Common myeloid progenitor, CD34-positive (primary cell): Measurements from ENCODE around the gene ZBTB4.

Experiments
- CTCF ChIA-PET: fragments of 350-600 bp; sonication (Branson Sonifier 250); formaldehyde crosslinking; loops from one replicate; lab custom pipeline; 2021; ENCODE audit warnings: antibody characterized with exemption; lab: Charles Lee
- POLR2A ChIA-PET: fragments of 350-600 bp; sonication (Branson Sonifier 250); formaldehyde crosslinking; loops from one replicate; lab custom pipeline; 2021; ENCODE audit warnings: antibody characterized with exemption; lab: Charles Lee
- DNase-seq, 3 donors: peaks; one replicate each; pipeline versions ENCODE4 v3.0.0 to v3.0.0-alpha.2; 2013
- H3K27ac ChIP-seq, 2 experiments: 1 replicate in 1 of 2; 2 replicates in 1 of 2; pipeline ENCODE4 v1.7.0; 2013; ENCODE audit warnings: inconsistent platforms in 2 of 2, low read length in 2 of 2, mild to moderate bottlenecking in 2 of 2, low read depth in 1 of 2, moderate library complexity in 1 of 2; ENCODE audit not compliant: severe bottlenecking in 2 of 2, insufficient read depth in 1 of 2, poor library complexity in 1 of 2
- H3K27me3 ChIP-seq, 5 experiments: replicated peaks in 2 of 5; 1 replicate in 3 of 5; 2 replicates in 2 of 5; pipeline versions ENCODE4 v1.6.1 to v1.7.0; 2013; ENCODE audit warnings: low read length in 4 of 5, mild to moderate bottlenecking in 2 of 5, moderate library complexity in 2 of 5, inconsistent platforms in 1 of 5; ENCODE audit not compliant: insufficient read depth in 5 of 5, control insufficient read depth in 4 of 5
- H3K36me3 ChIP-seq, 4 experiments: 1 replicate in 2 of 4; 2 replicates in 2 of 4; pipeline versions ENCODE4 v1.6.1 to v1.7.0; 2013; ENCODE audit warnings: low read length in 3 of 4, control low read depth in 1 of 4, mild to moderate bottlenecking in 1 of 4; ENCODE audit not compliant: control insufficient read depth in 4 of 4, insufficient read depth in 4 of 4
- H3K4me1 ChIP-seq, 4 experiments: 1 replicate in 3 of 4; 2 replicates in 1 of 4; pipeline versions ENCODE4 v1.6.1 to v1.7.1; 2013; ENCODE audit warnings: low read length in 3 of 4, mild to moderate bottlenecking in 3 of 4, control low read depth in 1 of 4, inconsistent platforms in 1 of 4, moderate library complexity in 1 of 4; ENCODE audit not compliant: control insufficient read depth in 4 of 4, insufficient read depth in 4 of 4; ENCODE audit errors: control extremely low read depth in 1 of 4
- H3K4me3 ChIP-seq, 7 experiments: 1 replicate in 4 of 7; 2 replicates in 3 of 7; pipeline versions ENCODE4 v1.5.1 to v1.7.0; 2013; ENCODE audit warnings: mild to moderate bottlenecking in 7 of 7, low read length in 6 of 7, moderate library complexity in 6 of 7, inconsistent platforms in 2 of 7, low read depth in 2 of 7, control low read depth in 1 of 7; ENCODE audit not compliant: insufficient read depth in 4 of 7, control insufficient read depth in 1 of 7; ENCODE audit errors: extremely low read depth in 1 of 7
- H3K9me3 ChIP-seq, 5 experiments: 1 replicate in 4 of 5; 2 replicates in 1 of 5; pipeline versions ENCODE4 v1.6.1 to v1.7.1; 2013; ENCODE audit warnings: low read length in 4 of 5, mild to moderate bottlenecking in 2 of 5, inconsistent platforms in 1 of 5, low read depth in 1 of 5, moderate library complexity in 1 of 5; ENCODE audit not compliant: control insufficient read depth in 4 of 5, insufficient read depth in 2 of 5; ENCODE audit errors: control extremely low read depth in 1 of 5
- whole genome bisulfite sequencing: methylation state at CpG from one replicate; pipeline ENCODE4 v1.1.5; 2013; ENCODE audit not compliant: insufficient coverage; 5-methylcytosine and 5-hydroxymethylcytosine counted together

ZBTB4 gene

DNA sequence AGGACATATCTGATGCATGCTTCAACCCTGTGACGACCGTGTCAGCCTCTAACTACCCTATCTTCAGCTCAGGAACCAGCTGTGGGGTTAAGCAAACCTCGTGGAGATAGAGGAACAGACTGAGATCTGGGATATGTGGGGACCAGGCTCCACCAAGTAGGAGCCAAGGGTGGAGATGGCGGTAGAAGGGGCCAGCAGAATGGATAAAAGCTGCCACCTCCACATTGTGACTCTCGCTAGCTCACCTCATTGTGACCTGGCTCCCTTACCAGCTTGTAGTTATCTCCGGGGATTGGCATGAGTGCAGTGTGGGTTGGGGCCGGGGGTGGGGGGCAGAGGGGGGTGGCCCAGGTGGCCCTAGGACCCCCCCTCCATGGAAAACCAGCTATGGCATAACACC, 54.1 kb downstream of the ZBTB4 start, which contains the start of gene SPEM2:
SPEM2 (plus strand) TSS at position 301 of the 400 bp plus-strand sequence; CDS start at position 374, 73 bp downstream.
- no peaks in the 10 kb centered on the region for H3K27me3 ChIP-seq
- no peaks in the 10 kb centered on the region for H3K4me1 ChIP-seq
- WGBS: 86% methylated on average over 7 of the region's 7 CpGs
- H3K4me3 ChIP-seq: no peak within 1 kb of the TSS
- POLR2A ChIA-PET: no interaction called here
- DNase-seq: peak in 2 of 3 donors; percentile 24 to 39
- H3K9me3 ChIP-seq: no peaks in the 10 kb centered on the region
- CTCF ChIA-PET: interaction anchor here (0.7 to 1.9 kb wide), 5 partner anchors 11 to 72 kb away, joined by 3 to 12 read pairs (median 3); partner anchors contain the start of gene TMEM102
- H3K36me3 ChIP-seq: no peaks in the 10 kb centered on the region
- no peak within 1 kb of the TSS for H3K27ac ChIP-seq

DNA sequence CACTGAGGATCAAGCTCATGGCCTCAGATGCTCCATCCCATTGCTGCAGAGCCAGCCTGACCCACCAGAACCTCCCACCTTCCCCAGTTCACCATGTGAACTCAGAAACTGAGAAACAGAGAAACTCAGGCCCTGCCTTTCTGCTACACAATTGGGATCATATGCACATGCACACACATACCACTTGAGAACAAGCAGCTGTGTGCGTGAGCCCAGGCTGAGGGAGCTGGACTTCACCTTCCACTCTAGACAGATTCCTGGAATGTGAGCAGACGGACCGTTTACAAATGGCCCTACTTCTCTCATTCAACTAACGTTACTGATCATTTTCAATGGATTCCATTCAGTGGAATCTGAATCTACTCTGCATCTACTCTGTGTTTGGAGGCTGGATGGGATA, 55.8 kb downstream of the ZBTB4 start:
- no peak for DNase-seq
- Histone ChIP-seq H3K4me1 (no peaks in the 10 kb centered on the region), H3K4me3 (no peak overlapping the region), H3K36me3 (no peaks in the 10 kb centered on the region), H3K27me3 (no peaks in the 10 kb centered on the region), H3K9me3 (no peaks in the 10 kb centered on the region), H3K27ac (no peak overlapping the region)
- WGBS: 100% methylated on average over 4 of the region's 4 CpGs
- ChIA-PET CTCF (interaction anchor here (1.2 to 2.0 kb wide), 2 partner anchors 9 to 13 kb away, joined by 3 to 5 read pairs; no protein-coding TSS in a partner anchor), POLR2A (no interaction called here)

DNA sequence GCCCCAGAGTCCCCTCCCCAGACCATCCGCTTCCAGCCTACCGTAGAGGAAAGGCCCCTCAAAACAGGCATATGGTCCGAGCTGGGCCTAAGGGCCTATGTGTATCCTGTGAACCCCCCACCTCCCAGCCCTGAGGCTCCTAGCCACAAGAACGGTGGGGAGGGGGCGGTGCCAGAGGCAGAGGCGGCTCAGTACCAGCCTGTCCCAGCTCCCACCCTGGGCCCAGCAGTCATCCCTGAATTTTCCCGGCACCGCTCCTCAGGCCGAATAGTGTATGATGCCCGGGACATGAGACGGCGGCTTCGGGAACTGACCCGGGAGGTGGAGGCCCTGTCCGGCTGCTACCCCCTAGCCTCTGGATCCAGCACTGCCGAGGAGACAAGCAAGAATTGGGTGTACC, 58.2 kb downstream of the ZBTB4 start:
- POLR2A ChIA-PET: no interaction called here
- H3K4me3 ChIP-seq: no peak overlapping the region
- no peaks in the 10 kb centered on the region for H3K4me1 ChIP-seq
- DNase-seq: no peak
- no peaks in the 10 kb centered on the region for H3K9me3 ChIP-seq
- CTCF ChIA-PET: no interaction called here
- no peaks in the 10 kb centered on the region for H3K27me3 ChIP-seq
- peaks cover 0 to 2% (median under 1%) of the 10 kb centered on the region in 4 experiments for H3K36me3 ChIP-seq
- WGBS: over 99% methylated on average over 13 of the region's 16 CpGs
- H3K27ac ChIP-seq: no peak overlapping the region

DNA sequence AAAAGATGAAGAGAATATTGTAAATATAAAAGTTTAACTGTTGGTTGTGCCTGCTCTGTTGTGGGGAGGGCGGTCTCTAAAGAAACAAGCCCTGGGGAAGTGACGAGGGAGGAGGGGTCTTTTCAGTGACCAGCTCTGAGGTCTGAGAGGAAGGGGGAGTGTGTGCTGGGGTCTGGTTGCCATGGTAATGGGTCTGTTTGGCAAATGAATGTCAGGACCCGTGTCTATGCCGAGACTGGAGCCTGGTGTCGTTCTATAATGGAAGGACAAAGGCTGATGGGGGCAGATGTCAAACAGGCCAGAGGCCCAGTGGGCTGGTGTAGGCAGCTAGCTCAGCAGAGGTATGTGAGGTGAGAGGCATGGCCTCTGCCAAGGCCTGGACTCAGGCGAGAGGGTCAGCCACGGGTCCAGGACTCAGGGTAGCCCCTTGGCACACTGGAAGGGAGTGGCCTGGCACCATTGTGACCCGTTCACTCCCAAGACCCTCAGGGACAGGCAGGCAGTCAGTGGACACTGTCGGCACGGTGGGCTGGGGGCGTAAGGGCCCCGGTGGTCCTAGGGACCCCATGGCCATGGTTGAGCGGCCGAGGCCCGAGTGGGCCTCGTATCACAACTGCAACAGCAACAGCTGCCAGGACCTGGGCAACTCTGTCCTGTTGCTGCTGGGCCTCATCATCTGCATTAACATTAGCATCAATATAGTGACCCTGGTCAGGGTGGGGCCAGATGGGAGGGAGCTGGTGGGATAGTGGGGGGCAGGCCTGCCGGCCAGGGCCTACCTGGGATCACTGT, 59.4 kb downstream of the ZBTB4 start, which contains the start of gene SPEM1:
SPEM1 (plus strand) TSS at position 506 of the 792 bp plus-strand sequence; CDS start at position 567, 61 bp downstream.
- Histone ChIP-seq H3K4me1 (no peaks in the 10 kb centered on the region), H3K9me3 (no peaks in the 10 kb centered on the region), H3K27me3 (no peaks in the 10 kb centered on the region), H3K27ac (no peak within 1 kb of the TSS), H3K36me3 (peaks cover 0 to 2% (median 1%) of the 10 kb centered on the region in 4 experiments), H3K4me3 (no peak within 1 kb of the TSS)
- ChIA-PET CTCF (interaction anchor here (0.6 kb wide), 1 partner anchor 29 kb away, joined by 3 read pairs; no protein-coding TSS in a partner anchor), POLR2A (no interaction called here)
- 97% methylated on average over 15 of the region's 17 CpGs for WGBS
- DNase-seq: no peak

DNA sequence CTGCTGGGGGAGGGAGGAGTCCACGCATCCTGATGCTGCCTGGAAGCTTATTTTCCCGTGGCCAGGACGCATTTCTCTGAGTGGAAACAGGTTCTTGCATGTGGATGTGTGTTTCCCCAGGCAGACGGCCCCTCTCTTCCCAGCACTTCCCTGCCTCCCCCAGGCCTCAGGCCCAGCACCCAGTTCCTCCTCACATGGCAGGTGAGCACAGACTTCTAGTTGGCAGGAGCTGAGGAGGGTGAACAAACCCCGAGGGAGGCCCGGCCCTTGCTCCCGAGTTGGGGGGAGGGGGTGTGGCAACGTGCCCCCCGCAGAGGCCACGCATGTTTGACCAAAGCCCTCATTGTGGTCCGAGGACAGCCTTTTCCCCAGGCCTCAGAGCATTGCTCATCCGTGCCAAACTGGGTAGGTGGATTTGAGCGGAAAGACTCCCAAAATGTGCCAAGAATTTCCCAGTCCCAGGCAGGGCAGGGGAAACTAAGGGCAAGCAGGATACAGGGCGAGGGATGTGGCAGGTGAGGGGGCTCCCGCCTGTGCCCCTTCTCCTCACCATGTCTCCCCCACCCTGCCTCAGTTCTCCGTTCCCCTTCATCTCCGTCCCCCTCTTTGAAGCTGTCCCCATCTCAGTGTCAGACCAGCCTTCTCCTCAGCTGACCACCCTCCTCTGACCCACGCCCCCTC, 60.8 kb downstream of the ZBTB4 start:
- peaks cover 0 to 4% (median 2%) of the 10 kb centered on the region in 4 experiments for H3K36me3 ChIP-seq
- no peak overlapping the region for H3K4me3 ChIP-seq
- 88% methylated on average over 10 of the region's 18 CpGs for WGBS
- POLR2A ChIA-PET: no interaction called here
- H3K27me3 ChIP-seq: no peaks in the 10 kb centered on the region
- CTCF ChIA-PET: interaction anchor here (0.8 kb wide), 1 partner anchor 58 kb away, joined by 3 read pairs; no protein-coding TSS in a partner anchor
- no peak overlapping the region for H3K27ac ChIP-seq
- no peaks in the 10 kb centered on the region for H3K4me1 ChIP-seq
- no peak for DNase-seq
- H3K9me3 ChIP-seq: no peaks in the 10 kb centered on the region

DNA sequence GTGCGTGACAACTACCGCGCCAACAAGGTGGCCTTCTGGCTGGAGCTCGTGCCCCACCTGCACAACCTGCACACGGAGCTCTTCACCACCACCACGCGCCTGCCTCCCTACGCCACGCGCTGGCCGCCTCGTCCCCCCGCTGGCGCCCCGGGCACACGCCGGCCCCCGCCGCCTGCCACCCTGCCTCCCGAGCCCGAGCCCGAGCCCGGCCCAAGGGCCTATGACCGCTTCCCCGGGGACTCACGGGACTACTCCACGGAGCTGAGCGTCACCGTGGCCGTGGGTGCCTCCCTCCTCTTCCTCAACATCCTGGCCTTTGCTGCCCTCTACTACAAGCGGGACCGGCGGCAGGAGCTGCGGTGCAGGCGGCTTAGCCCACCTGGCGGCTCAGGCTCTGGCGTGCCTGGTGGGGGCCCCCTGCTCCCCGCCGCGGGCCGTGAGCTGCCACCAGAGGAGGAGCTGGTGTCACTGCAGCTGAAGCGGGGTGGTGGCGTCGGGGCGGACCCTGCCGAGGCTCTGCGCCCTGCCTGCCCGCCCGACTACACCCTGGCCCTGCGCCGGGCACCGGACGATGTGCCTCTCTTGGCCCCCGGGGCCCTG, 62.3 kb downstream of the ZBTB4 start:
- peaks cover 0 to 4% (median 2%) of the 10 kb centered on the region in 4 experiments for H3K36me3 ChIP-seq
- DNase-seq: no peak
- no peaks in the 10 kb centered on the region for H3K9me3 ChIP-seq
- H3K27ac ChIP-seq: no peak overlapping the region
- ChIA-PET CTCF (interaction anchor here (1.4 kb wide), 1 partner anchor 19 kb away, joined by 4 read pairs; no protein-coding TSS in a partner anchor), POLR2A (no interaction called here)
- H3K4me3 ChIP-seq: no peak overlapping the region
- 96% methylated on average over 38 of the region's 54 CpGs for whole genome bisulfite sequencing
- H3K4me1 ChIP-seq: no peaks in the 10 kb centered on the region
- no peaks in the 10 kb centered on the region for H3K27me3 ChIP-seq
